Measurements from ENCODE around the gene PACRG.

The PACRG gene

GRCh38 chr6:163314791-163315470, 587.2 kb downstream of the PACRG start:
- no peak for TF ChIP-seq GATA2 (IDR thresholded peaks at IDR 0.05; ENCODE audit: low read depth, low read length)
- TF ChIP-seq GATA3 (IDR thresholded peaks at IDR 0.05; ENCODE audit: low read depth, low read length) = no peak

DNA sequence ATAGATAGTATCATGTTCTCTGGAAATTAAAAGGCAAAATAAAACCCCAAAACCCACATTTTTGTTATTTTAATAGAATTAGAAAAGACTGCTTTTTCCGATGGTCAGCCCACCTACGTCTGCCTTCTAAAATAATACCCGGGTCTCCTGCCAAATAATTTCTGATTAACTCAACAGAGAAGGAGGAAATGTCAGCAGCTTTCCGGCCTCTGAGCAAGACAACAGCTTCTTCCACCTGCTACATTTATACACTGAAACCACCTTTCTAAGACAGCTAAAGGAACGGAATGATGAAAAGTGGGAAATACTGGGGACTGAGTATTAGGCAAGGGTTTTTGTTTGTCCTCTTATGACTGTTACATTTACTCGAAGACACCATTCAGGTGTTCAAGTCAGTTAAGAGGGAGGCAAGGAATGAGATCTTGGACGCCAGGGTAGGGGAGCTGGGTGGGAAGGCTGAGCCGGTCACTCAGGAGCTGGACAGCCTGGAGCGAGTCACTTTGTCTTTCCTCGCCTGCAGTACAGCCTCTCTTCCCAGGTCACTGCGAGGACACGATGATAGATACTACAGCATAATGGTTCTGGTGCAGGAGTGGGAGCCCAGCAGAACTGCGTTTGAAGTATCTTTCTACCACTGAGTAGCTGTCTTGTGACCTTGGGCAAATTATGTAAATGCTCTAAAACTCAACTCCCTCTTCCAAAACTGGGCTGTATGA, 590.5 kb downstream of the PACRG start:
- no peak for TF ChIP-seq GATA2 (IDR thresholded peaks at IDR 0.05; ENCODE audit: low read depth, low read length)
- TF ChIP-seq GATA3 (IDR thresholded peaks at IDR 0.05; ENCODE audit: low read depth, low read length) = no peak

DNA sequence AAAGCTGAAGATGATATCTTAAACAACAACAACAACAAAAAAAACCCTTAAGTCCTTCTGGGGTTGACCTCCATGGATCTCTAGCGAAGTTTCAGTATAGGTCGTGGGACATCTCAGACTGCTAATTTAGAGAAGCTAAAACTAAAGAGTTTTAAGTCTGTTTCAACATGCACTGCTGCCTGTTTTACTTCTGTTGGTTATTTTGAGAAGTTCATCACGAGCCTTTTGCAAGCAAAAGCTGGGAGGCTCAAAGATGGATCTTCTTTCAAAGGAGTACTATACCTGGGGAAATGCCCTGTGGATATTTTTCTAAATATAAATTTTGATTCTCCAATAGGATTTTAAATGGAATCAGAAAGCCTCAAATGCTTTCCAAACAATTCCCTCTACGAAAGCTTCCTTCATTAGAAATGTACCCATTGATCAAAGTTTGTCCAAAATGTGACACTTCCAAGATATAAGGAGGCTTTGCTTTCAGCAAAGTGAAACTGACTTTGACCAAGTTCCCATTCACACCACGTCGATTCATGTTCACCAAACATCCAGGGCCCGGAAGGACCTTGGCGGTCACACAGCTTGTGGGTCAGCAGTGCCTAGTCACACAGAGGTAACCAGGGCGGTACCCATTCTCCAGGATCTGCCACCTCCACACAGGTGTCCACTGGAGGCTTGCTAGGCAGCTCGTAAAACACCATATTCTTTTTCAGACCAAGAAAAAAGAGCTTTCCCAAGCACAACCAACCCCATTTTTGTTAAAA, 592.0 kb downstream of the PACRG start:
- TF ChIP-seq GATA3 (IDR thresholded peaks at IDR 0.05; ENCODE audit: low read depth, low read length) (no peak), GATA2 (IDR thresholded peaks at IDR 0.05; ENCODE audit: low read depth, low read length) (no peak)

DNA sequence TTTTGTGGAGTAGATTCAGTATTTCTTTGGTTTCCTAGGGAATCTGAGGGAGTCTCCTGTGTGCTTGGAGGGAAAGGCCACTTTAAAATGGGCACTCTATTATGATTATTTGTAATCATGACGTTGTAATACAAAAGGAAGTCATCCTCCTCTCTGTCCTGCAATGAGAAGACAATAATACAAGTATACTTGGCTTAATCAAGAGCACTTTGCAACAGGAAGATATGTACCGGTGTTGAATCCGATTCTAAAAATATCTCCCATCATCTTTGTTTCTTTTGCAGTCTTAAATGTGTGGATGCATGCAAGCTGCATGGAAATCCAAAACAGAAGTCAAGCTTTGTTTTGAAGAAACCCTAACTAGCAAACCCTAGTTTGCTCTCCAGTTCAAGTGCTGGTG, 592.6 kb downstream of the PACRG start:
- TF ChIP-seq GATA3 (IDR thresholded peaks at IDR 0.05; ENCODE audit: low read depth, low read length) = no peak
- TF ChIP-seq GATA2 (IDR thresholded peaks at IDR 0.05; ENCODE audit: low read depth, low read length) = no peak

DNA sequence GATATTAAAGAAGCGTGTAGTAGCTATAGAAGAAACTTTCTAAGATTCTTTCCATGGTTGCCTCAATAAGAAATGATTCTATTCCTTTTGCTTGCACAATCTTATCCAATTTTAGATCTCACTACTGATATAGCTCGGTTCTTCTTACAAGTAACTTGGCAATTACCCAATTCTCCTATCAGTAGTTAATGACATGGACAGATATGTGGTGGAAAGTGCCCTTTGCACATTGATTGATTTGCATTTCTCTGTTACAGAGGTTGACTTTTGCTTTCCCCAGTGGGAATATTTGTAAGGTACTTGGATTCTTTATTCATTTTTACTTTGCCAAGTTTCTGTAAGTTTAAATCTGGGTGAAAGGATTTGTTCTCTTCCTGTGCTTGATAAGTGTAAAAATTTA, 593.0 kb downstream of the PACRG start:
- TF ChIP-seq GATA2 (IDR thresholded peaks at IDR 0.05; ENCODE audit: low read depth, low read length) (no peak), GATA3 (IDR thresholded peaks at IDR 0.05; ENCODE audit: low read depth, low read length) (no peak)

DNA sequence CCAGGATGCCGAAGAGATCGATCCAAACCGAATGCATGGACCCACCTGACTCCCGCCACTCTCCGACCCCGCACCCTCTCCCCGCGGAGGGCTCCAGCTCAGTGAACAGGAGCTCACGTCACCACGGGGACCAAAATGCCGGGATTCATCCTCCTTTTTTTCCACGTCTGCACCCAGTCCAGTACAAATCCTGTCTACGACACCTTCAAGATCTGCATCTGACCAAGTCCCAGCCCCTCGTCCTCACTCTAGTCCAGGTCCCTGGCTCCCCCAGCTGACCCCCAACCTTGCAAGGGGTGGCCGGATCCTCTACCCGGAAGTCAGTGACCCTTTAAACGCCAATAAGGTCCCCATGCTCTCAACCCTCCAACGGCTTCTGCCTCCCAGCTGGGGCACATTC, 593.9 kb downstream of the PACRG start:
- TF ChIP-seq GATA2 (IDR thresholded peaks at IDR 0.05; ENCODE audit: low read depth, low read length) (no peak), GATA3 (IDR thresholded peaks at IDR 0.05; ENCODE audit: low read depth, low read length) (no peak)

DNA sequence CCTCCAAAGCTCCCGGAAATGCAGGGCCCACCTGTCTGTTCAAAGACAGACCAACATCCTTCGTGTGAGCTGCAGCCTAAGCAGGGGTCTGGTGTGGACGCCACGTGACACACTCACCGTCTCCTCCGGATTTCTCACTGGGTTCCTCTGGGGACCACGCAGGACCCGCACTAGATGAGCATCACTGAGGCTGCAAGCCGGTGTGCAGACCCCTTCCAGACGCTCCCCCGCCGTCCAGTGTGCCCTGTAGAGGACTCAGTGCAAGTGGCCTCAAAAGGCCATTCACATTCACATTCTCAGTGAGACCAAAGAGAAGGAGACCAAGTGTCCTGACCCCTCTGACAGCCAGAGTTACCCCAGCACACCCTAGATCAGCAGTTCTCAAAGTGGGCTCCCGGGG, 595.5 kb downstream of the PACRG start:
- TF ChIP-seq GATA2 (IDR thresholded peaks at IDR 0.05; ENCODE audit: low read depth, low read length) (no peak), GATA3 (IDR thresholded peaks at IDR 0.05; ENCODE audit: low read depth, low read length) (no peak)

DNA sequence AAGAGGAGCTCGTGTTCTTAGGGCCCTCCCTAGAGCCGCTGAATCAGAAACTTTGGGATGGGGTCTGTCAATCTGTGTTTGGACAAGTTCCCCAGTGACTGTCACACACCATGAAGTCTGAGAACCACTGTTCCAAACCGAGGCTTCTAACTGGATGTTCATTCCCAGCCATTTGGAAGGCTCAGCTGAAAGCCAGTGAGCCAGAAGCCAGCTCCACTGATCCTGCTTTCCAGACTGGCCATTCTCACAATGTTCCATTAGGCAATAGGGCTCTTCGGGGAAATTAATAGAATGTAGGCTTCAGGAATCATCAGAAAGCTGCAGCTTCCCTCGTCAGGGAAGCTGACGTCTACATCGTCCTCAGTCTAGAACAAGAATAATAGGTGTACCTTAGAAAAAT, 595.9 kb downstream of the PACRG start:
- TF ChIP-seq GATA2 (IDR thresholded peaks at IDR 0.05; ENCODE audit: low read depth, low read length) (no peak), GATA3 (IDR thresholded peaks at IDR 0.05; ENCODE audit: low read depth, low read length) (no peak)

GRCh38 chr6:163324326-163324687, 596.5 kb downstream of the PACRG start:
- TF ChIP-seq GATA2 (IDR thresholded peaks at IDR 0.05; ENCODE audit: low read depth, low read length) (no peak), GATA3 (IDR thresholded peaks at IDR 0.05; ENCODE audit: low read depth, low read length) (no peak)

GRCh38 chr6:163324688-163325389, 597.1 kb downstream of the PACRG start:
- TF ChIP-seq GATA2 (IDR thresholded peaks at IDR 0.05; ENCODE audit: low read depth, low read length) = no peak
- TF ChIP-seq GATA3 (IDR thresholded peaks at IDR 0.05; ENCODE audit: low read depth, low read length) = no peak

DNA sequence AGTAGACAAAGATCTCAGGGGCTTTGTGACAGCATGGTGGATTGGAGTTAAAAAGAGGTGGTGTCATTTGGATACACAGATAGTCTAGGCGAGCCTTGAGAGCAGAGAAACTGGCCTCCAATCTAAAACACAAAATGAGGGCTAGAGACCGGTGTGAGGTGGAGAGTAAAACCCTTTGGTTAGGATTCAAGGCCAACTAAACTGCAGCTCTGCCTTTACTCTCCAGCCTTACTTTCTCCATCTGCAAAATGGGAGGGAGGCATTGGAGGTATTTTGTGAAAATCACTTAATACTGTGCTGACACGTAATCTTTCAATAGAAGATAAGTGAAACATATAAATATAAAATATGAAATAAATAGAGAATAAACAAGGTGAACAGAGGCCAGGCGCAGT, 597.6 kb downstream of the PACRG start:
- no peak for TF ChIP-seq GATA3 (IDR thresholded peaks at IDR 0.05; ENCODE audit: low read depth, low read length)
- TF ChIP-seq GATA2 (IDR thresholded peaks at IDR 0.05; ENCODE audit: low read depth, low read length) = no peak

GRCh38 chr6:163327165-163327880, 599.5 kb downstream of the PACRG start:
- TF ChIP-seq GATA3 (IDR thresholded peaks at IDR 0.05; ENCODE audit: low read depth, low read length) = no peak
- no peak for TF ChIP-seq GATA2 (IDR thresholded peaks at IDR 0.05; ENCODE audit: low read depth, low read length)

DNA sequence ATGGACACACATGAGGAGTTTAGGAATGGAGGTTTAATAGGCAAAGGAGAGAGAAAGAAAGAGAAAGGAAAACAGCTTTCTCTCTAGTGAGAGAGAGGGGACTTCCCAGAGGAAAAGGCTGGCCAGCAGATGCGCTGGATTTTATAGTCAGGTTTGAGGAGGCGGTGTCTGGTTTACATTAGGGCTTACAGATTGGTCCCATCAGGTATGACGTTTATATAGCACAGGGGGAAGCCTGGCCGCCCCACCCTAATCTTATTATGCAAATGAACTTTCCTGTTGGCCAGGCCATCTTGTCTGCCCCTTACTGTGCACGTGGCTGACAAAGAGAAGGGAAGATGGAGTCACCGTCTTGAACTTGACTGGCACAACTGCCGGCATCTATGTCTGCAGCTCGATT, 600.1 kb downstream of the PACRG start:
- TF ChIP-seq GATA3 (IDR thresholded peaks at IDR 0.05; ENCODE audit: low read depth, low read length) (no peak), GATA2 (IDR thresholded peaks at IDR 0.05; ENCODE audit: low read depth, low read length) (no peak)

DNA sequence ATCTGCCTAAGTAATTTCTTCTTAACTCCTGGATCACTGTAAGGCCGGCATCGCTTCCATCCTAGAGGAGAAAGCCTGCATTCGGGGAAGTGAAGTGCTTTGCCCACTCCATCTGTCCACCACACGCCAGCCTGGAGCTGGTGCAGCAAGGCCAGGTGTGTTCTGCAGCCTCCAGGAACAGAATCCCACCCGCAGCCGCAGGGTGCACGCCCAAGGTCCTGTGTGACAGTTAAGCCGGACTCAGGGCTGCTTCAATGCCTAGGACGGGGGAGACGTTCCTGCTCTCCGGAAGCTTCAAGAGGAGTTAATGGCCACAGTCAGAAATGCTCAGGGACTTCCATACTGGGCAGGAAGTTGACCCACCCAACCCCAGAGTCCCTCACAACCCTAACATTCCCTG, 600.6 kb downstream of the PACRG start:
- TF ChIP-seq GATA2 (IDR thresholded peaks at IDR 0.05; ENCODE audit: low read depth, low read length) (no peak), GATA3 (IDR thresholded peaks at IDR 0.05; ENCODE audit: low read depth, low read length) (no peak)
